ENCODE measurements around the gene PSMA7.

Gene PSMA7

DNA sequence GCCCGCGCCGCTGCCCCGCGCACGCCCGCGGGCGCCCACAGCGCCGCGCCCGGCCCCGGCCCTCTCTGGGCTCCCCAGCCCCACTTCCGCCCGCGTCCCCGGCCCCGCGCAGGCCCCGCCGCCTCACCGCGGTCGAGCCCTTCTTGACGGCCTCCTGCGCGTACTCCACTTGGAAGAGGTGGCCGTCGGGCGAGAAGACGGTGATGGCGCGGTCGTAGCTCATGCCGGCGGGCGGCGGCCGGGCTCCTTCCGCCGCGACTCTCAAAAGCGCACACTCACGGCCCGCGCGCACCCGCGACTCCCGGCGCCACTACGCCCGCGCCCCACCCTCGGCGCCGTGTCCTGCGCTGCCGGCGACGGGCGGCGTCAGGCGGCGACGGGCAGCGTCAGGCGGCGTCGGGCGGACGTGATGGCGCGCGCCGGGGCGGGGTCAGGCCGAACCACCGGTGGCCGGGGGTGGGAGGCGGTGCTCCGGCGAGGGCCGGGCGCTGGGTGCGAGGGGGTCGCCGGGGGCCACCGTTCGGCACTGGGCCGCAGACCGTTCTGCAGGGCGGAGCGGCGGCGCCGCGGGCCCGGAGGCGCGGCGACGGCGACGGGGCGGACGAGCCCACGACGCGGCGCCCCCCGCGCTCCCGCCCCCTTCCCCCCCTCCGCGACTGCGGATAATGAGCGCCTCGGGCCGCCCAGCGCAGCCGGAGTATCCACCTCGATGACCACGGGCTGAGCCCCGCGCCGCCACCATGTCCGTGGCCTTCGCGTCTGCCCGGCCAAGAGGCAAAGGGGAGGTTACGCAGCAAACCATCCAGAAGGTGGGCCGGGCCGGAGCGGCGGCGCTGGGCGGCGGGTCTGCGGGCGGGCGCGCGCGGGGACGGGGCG lies at the start of gene PSMA7, which contains the start of gene SS18L1:
Gene PSMA7, minus strand, starts transcription at position 314 of the 876 bp plus-strand sequence. Its CDS starts 91 bp downstream, at position 223.
Gene SS18L1, plus strand, starts transcription at position 689 of the 876 bp plus-strand sequence. Its CDS starts 52 bp downstream, at position 741.
- DNase-seq (ENCODE audit: low read depth) = peak; percentile 78

DNA sequence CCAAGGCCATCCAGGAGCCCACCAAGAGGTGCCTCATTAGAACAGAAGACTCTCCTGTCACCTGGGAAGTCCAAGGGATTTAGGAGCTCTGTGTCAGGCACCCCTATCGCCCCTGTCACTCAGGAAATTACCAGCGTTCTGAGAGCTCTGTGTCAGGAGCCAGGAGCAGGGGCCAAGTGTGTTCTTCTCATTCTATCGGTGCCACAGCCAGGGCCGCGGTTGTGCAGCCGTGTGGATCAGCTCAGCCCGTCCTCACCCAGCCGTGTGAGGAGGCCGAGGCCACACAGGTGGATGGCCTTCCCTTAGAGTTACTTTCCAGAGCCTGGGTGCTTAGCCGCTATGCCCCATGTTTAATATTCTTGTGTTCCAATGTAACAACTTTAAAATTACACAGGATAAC lies 49.4 kb upstream of the PSMA7 start:
- DNase-seq (ENCODE audit: low read depth) = no peak

DNA sequence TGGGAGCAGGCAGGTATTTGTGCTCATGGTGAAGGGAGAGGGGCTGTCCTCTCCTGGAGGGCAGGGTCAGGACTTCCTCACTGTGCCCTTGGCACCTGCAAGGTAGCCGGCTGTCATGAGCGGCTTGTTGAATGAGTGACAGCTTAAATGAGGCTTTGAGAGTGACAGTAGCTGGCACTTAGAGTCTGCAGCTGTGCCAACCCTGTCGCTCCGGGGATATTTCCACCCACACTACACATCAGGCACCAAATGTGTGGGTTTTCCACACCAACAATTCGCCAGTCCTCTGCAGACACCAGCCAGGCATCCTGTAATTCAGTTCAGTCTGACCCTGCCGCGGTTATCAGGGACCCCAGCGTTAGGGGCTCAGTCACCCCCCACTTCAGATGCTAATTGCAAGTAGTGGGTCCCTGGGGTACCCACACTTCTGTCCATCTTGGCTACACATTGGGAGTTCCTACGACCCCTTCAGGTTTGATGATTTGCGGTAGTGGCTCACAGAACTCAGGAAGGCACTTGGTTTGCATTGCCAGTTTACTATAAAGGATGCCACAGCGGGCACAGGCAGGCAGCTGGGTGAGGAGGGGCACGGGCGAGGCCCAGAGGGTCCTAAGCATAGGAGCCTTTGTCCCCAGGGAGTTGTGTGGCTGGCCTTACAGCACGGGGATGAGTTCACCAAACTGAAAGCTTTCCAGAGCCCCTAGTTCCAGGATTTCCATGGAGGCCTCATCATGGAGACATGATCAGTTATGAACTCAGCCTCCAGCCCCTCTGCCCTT lies 48.8 kb upstream of the PSMA7 start:
- DNase-seq (ENCODE audit: low read depth) = no peak

DNA sequence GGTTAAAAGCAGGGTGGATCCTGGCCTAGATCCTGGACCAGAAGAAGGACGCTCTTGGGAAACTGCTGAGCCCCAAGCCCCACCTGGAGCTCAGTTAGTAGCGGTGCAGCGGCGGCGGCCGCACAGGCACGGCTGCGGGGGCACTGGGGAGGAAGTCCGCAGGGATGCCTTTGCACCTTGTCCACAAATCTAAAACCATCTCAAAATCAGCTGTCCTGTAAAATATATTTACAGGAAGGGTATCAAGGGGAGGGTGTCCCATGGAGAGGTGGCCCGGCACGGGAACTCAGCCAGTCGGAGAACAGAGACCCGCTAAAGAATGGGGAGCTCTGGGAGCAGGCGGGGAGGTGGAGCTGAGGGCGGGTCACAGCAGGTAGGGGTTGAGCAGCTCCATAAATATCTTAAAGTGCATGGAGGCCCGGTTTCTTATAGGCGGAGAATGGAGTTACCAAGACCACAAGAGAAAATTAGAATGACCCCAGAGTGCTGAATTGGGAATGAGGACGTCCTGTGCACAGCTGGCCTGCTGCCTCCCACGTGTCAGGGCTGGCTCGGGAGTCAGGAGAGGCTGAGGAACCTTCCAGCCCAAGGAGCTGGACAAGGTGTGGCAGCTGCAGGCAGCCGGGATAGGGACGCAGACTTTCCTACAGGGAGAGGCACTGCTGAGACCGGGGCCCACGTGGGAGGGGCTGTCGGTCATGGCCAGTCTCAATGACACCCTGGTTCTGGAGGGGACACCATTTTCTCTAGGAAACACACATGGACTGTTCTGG lies 47.6 kb upstream of the PSMA7 start:
- no peak for DNase-seq (ENCODE audit: low read depth)

DNA sequence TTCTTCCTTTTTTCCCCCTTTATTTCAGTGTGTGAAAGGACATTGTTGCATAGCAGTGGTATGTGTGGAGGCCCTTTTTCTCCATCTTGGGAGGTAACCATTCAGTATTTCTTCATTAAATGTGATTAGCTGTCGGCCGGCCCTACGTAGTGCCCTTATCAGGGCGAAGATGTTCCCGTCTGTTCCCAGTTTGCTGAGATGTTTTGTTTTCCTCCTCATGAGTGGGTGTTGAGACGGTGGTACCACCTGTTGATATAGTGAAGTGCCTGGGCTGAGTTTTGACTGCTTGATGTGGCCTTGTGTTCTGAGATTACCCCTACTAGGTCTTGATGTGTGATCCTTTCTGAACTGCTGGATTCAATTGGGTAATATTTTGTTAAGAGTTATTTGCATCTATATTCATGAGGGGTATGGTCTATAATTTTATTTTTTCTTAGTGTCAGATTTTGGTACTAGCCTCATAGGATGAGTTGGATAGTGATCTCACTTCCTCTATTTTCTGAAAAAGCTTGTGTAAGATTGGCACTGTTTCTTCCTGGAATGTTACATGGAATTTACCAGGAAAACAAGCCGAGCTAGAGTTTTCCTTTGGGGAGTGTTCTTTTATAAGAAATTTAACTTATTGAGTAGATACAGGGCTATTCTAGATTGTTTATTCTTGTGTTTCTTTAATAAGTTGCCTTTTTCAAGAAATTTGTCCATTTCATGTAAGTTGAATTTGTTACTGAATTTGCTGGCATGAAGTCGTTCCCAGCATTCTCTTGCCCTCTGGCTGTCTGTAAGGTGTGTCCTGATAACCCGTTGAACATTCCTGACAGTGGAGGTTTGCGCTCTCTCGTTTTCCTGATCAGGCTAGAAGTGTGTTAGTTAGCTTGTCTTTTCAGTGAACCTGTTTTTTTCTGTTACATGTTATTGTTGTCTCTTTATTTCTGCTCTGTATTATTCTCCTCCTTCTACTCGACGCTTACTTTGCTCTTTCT lies 44.0 kb upstream of the PSMA7 start:
- no peak for DNase-seq (ENCODE audit: low read depth)

DNA sequence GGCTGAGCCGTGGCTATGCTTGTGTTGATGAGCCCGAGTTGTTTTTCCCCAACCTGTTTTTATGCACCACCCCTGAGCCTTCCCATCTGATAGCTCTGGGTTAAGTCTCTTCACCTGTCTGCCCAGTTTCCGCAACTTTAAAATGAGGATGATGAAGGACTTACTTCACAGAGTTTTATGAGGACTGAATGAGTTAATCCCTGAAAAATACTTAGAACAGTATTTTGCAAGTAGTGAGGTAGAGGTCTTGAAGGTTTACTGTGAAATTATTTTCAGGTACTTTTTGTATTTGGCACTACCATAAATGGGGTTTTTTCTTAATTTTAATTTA lies 42.9 kb upstream of the PSMA7 start:
- DNase-seq (ENCODE audit: low read depth) = no peak

DNA sequence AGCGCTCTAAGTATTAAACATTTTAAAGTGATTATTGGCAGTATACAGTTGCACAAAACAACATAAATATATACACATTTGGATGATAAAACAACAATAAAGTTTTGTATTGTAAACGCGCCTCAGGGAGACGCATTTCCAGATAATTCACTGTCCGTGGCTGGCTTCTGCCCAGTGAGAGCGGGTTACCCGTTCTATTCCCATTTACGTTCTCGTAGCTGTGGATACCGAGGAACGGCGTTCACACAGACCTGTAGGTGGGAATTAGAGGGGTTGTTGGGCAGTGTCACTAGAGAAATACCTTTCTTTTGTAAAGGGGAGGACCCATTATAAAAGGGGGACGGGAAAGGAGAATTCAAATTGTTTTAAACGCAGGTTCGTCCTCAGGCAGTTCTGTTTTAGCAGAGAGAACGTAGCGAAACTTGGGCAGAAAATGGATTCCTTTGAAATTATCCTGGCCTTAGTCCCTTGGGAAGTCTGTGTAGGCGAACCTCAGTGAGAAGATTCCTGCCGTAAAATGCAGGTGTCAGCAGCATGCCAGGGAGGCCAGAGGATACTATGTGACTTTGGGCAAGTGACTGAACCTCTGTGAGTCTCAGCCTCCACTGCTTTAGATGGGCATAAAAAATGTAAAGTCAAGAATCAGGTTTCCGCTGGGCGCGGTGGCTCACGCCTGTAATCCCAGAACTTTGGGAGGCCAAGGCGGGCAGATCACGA lies 40.4 kb upstream of the PSMA7 start:
- no peak for DNase-seq (ENCODE audit: low read depth)

DNA sequence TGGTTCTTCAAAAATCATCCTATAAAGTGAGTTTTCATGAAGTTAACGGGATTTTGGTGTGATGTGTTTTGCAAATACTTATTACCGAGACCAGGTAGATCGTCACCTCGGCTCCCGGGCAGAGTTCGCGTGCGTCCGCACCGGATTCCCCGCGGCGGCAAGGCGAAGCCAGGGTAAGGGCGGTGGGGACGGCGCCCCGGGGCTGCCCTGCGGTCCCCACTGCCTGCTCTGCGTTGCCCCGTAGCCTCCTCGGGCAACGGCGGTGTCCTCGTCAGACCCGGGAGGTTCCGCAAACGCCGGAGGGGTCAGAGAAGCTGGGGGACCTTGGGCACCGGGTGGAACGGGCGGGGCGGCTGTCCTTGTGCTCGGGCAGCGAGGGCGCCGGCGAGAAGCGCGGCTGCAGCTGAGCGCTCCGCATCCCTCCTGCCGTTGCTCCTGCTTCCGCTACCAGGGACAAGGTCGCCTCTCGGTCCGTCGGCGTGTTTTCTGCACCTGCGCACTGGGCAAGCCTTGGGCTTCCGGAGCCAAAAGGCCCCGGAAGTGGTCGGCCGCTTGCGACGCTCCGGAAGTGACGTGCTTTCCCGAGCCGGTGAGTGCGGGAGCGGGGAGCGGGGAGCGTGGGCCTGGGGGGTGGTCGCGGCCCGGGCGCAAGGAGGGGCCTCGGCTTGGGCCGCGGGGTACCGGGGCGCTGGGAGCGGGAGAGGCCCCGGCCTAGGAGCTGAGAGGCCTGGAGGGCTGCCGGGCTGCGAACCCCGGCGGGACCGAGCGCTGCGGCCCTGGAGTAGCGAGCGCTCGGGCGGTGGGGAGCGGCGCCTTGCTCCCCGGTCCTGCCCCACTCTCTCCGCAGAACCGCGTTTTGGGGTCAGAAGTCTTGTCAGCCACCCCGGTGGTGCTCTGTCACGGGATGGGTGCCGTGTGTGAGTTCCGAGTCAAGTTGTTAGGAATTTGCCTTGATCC lies 39.6 kb upstream of the PSMA7 start, which contains the start of gene MTG2:
Gene MTG2, plus strand, starts transcription at position 560 of the 957 bp plus-strand sequence. CDS start 10,393 bp downstream, outside the sequence.
- DNase-seq (ENCODE audit: low read depth) = peak; percentile 93

DNA sequence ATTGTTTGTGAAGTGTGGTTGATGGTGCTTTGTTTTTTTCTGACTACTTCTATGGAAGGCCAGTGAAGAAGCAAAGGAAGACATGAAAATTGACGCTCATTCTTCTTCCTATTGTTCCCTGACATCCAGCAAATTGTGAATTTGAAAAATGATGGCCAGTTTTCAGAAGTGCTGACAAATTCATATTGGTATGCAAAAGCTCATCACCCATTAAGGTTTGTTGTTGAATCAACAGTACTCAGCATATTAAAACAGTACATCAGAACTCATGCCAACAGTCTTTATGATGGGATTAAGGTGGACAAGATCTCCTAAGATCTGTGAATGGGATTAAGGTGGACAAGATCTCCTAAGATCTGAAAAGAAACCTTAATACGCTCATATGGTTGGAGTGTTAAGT lies 38.6 kb upstream of the PSMA7 start:
- DNase-seq (ENCODE audit: low read depth) = no peak

DNA sequence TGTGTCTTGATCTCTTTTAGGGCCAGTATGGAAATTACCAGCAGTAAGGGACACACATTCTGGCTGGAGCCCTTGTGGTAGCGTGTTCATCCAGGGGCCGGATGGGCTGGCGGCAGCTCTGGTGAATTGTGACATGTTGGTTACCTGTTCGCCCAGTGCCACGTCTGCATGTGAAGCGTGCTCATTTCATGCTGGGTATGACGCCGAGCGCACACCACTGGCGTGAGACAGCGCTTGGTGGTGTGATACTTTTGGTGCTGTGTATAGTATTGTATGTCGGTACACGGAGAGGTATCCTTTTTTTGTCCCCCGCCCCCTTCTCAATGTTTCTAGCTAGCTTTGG lies 35.9 kb upstream of the PSMA7 start:
- DNase-seq (ENCODE audit: low read depth) = no peak

DNA sequence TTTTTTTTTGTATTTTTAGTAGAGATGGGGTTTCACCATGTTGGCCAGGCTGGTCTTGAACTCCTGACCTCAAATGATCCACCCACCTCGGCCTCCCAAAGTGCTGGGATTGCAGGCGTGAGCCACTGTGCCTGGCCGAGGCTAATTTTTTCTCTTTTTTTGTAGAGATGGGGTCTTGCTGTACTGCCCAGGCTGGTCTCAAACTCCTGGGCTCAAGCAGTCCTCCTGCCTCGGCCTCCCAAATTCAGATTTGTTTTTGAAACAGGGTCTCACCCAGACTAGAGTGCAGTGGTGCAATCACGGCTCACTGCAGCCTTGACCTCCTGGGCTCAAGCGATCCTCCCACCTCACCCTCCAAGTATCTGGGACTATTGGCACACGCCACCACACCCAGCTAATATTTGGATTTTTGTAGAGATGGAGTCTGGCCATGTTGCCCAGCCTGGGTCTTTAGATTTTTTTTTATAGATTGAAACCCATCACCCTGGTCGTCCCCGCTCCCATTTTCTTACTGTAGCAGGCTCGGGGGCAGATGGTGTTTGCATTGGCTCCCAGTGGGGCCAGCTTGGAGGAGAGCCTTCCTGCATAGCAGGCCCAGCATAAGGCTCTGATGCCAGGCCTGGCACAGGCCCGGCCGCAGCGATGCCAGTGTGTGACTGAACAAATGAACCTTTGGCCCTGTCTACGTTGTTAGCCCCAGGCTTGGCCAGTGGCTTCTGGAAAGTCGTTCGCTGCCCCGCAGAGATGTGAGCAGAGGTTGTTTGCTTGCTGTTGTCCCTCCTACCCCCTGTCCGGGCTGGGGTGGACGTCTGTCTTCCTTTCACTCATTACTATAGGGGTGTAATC lies 35.3 kb upstream of the PSMA7 start:
- no peak for DNase-seq (ENCODE audit: low read depth)

DNA sequence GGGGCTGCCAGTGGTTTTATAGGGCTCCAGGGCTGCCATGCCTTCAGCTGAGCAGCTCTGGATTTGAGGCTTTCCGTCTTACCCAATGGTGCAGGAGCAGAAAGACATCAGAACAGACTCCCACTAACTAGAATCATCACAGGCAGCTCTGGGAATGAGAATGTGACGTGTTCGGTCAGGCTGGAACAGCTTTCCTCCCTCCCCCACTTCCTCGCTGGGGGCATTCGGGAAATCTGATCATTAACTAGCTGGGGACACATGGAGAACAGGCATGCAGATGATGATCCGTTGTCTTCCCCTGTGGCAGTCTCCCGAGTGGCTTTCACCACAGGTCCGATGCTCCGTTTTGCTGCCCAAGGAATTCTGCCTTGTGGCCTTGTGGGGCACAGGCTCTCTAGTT lies 34.1 kb upstream of the PSMA7 start:
- DNase-seq (ENCODE audit: low read depth) = no peak

DNA sequence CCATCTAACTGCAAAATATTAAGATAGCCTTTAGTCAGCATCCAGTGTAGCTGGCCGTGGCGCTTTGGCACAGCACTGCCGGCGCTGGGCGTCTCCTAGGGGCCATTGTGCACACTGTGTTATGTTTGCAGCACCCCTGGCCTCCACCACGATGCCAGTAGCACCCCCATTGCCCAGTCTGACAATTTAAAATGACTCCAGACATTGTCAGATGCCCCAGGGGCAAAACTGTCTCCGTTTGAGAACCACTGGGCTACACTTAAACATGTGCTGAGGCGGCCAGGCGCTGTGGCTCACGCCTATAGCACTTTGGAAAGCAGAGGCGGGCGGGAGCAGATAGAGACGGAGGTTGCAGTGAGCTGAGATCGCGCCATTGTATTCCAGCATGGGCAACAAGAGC lies 33.7 kb upstream of the PSMA7 start:
- no peak for DNase-seq (ENCODE audit: low read depth)

DNA sequence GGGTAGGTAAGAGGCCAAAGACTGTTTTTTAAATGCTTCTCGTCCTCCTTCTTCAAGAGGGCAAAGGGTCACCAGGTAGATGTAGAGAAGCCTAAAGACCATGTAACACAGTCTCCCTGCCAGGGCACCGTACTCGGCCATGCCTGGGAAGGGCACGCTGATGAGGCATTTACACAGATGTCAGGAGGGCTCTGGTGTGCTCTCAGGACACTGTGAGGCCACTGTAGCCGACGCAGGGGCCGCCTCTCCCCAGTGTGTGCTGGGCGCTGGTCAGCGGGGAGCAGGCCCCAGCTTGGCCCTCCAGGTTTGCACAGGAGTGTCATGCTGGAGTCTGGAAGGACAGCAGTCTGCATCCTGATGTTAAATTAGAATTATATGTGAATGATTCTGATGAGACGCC lies 32.5 kb upstream of the PSMA7 start:
- no peak for DNase-seq (ENCODE audit: low read depth)

DNA sequence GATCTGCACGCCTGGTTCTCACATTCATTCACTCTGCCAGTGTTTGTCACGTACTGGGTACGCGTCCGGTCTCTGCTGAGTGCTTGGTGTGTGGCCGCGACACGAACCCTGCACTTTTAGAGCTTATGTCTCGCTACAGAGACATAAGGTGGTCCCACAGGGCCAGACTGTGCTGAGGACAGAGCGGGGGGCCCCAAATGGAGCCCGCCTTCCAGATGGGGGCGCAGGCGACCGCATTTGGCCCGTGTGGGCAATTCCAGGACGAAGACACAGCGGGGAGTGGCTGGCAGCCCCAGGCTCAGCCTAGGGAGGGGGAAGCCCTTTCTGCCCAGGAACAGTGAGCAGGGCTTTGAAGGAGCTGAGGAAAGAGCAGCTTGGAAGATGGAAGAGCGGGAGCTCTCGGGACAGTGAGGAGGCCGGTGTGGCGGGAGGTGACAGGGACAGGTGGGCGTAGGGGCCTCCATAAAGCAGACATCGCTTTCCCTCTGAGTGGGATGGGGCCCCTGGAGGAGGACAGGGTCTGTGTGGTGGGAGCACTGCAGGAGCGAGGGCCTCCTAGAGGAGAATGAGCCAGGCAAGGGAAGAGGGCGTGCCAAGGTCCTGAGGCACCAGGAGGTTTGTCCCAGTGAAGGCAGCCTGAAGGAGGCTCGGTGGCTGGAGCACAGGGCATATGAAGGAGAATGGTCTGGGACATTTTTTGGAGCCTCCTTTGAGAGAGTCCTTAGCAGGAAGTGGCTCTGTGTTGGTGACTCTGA lies 31.9 kb upstream of the PSMA7 start:
- DNase-seq (ENCODE audit: low read depth) = no peak

DNA sequence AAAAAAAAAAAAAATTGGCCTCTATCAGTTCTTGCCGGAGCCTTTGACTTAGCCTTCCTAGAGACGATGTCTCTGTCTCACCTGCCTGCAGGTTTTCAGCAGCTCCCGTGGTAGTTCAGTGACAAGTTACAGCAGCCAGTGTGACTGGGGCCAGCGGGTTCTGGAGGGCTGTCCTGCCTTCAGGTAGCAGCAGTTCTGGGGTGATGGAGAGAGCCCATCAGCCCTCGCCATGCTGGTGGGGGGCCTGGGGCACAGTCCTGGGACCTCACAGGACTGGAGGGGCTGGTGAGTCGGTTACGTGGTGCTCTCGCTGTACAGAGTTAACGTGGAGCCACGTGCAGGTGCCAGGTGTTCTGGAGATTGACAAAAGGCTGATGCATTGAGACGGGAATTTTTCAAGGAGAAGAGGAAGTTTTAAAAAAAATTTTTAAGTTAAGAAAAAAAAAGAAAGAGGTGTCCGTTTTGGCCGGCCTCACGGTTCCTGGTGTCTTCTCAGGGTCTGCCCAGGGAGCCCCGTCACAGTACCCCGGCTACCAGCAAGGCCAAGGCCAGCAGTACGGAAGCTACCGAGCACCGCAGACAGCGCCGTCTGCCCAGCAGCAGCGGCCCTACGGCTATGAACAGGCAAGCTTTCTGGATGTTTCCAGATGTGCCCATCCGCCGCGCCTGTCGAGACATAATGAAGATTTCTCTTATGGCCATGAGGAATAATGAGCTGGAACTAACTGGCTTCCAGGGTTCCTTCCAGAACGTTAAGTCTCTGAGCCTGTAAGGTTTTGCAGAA lies 31.0 kb upstream of the PSMA7 start:
- DNase-seq (ENCODE audit: low read depth) = no peak

DNA sequence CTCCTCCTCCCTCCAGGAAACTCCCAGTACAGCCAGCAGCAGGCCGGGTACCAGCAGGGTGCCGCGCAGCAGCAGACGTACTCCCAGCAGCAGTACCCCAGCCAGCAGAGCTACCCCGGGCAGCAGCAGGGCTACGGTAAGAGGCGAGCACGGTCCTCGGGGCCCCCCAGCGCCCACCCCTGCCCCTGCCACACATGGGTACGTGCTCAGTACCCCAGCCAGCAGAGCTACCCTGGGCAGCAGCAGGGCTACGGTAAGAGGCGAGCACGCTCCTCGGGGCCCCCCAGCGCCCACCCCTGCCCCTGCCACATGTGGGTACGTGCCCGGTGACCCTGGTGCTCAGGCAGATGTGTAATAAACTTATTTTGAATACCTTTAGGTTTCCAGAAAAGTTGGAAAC lies 29.5 kb upstream of the PSMA7 start:
- no peak for DNase-seq (ENCODE audit: low read depth)

All from activated T-cell treated with anti-CD3 and anti-CD28 coated beads for 24 hours (primary cell).